ENCODE results near the gene METTL21C.

DNA sequence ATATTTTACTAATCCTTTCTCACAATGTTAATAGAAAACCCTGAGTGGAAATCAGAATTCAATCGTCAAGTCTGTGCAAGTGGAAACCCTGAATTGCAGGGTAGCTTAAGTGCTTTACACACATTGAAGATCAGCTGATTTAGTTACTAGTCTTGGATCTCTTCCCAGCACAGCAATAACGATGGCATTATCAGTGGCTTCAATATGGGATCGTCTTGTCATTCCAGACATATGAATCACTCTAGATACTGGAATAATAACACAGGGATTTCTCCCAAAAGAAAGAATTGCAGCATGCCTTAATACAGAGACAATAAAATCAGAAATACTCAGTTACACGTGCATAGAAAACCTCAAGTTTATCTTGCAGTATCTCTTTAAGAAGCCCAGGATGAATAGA lies 12.6 kb upstream of the METTL21C start:
- TF ChIP-seq, protein P1, sequence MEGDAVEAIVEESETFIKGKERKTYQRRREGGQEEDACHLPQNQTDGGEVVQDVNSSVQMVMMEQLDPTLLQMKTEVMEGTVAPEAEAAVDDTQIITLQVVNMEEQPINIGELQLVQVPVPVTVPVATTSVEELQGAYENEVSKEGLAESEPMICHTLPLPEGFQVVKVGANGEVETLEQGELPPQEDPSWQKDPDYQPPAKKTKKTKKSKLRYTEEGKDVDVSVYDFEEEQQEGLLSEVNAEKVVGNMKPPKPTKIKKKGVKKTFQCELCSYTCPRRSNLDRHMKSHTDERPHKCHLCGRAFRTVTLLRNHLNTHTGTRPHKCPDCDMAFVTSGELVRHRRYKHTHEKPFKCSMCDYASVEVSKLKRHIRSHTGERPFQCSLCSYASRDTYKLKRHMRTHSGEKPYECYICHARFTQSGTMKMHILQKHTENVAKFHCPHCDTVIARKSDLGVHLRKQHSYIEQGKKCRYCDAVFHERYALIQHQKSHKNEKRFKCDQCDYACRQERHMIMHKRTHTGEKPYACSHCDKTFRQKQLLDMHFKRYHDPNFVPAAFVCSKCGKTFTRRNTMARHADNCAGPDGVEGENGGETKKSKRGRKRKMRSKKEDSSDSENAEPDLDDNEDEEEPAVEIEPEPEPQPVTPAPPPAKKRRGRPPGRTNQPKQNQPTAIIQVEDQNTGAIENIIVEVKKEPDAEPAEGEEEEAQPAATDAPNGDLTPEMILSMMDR (IDR thresholded peaks at IDR 0.05), result no peak
- TF ChIP-seq ZFX (IDR thresholded peaks at IDR 0.05; ENCODE audit: borderline replicate concordance), result no peak
